Measurements from ENCODE around the gene FAM120C.

Gene FAM120C

GRCh38 chrX:54029529-54030143, 153.4 kb downstream of the FAM120C start:
- DNase-seq, result no peak

GRCh38 chrX:54024350-54024749, 158.7 kb downstream of the FAM120C start:
- DNase-seq, result no peak

Data from NCI-H82 (cell line).